CD14-positive monocyte (primary cell): ENCODE results near the gene CCNL2. TPM values are rescaled to one million over a fixed set of nuclear protein-coding genes. Genes with fewer than 3 reads are reported as not detected.
A peak's percentile ranks its signal among the peaks of the same experiment; 100 is the strongest.

ENCODE experiments used
- DNase-seq, 3 donors: peaks; one replicate each; pipeline ENCODE4 v3.0.0-alpha.2; 2011 to 2022
- H2AFZ ChIP-seq: 2 replicates; pipeline ENCODE4 v1.6.0; 2012; ENCODE audit warnings: mild to moderate bottlenecking, low read depth, low read length, inconsistent platforms; ENCODE audit not compliant: insufficient read depth, poor library complexity, severe bottlenecking
- H3K27ac ChIP-seq, 2 donors: 1 replicate in 1 of 2; 2 replicates in 1 of 2; pipeline ENCODE4 v1.5.1; 2012 to 2013; ENCODE audit warnings: low read length in 2 of 2, control low read depth in 1 of 2, inconsistent platforms in 1 of 2, low read depth in 1 of 2, mild to moderate bottlenecking in 1 of 2
- H3K27me3 ChIP-seq, 2 donors: one replicate each; pipeline versions ENCODE4 v1.6.0 to v1.6.1; 2011 to 2013; ENCODE audit warnings: low read length in 2 of 2; ENCODE audit not compliant: control insufficient read depth in 2 of 2, insufficient read depth in 2 of 2
- H3K36me3 ChIP-seq, 2 donors: replicated peaks in 1 of 2; 1 replicate in 1 of 2; 2 replicates in 1 of 2; pipeline versions ENCODE4 v1.5.1 to v1.6.1; 2012 to 2013; ENCODE audit warnings: low read length in 2 of 2, control low read depth in 1 of 2, inconsistent platforms in 1 of 2, mild to moderate bottlenecking in 1 of 2; ENCODE audit not compliant: insufficient read depth in 2 of 2, control insufficient read depth in 1 of 2
- H3K4me1 ChIP-seq, 2 donors: 1 replicate in 1 of 2; 2 replicates in 1 of 2; pipeline versions ENCODE4 v1.5.1 to v1.6.1; 2012 to 2013; ENCODE audit warnings: low read length in 2 of 2, control low read depth in 1 of 2, inconsistent platforms in 1 of 2, mild to moderate bottlenecking in 1 of 2, moderate library complexity in 1 of 2; ENCODE audit not compliant: insufficient read depth in 2 of 2, control insufficient read depth in 1 of 2
- H3K4me2 ChIP-seq: replicated peaks from 2 replicates; pipeline ENCODE3; 2012; ENCODE audit warnings: low read length, moderate library complexity, mild to moderate bottlenecking; ENCODE audit not compliant: poor library complexity, severe bottlenecking; ENCODE audit errors: extremely low read depth
- H3K4me3 ChIP-seq, 3 experiments: fragments of 200-600 bp in 1 of 3; sonication (generic) in 1 of 3; replicated peaks in 1 of 3; 1 replicate in 2 of 3; 2 replicates in 1 of 3; pipeline ENCODE4 v1.5.1; 2011 to 2013; ENCODE audit warnings: low read length in 3 of 3, mild to moderate bottlenecking in 3 of 3, control low read depth in 2 of 3, low read depth in 2 of 3, inconsistent platforms in 1 of 3, moderate library complexity in 1 of 3
- H3K79me2 ChIP-seq: 2 replicates; pipeline ENCODE4 v1.6.0; 2012; ENCODE audit warnings: mild to moderate bottlenecking, control low read depth, inconsistent platforms, low read length, moderate library complexity; ENCODE audit not compliant: insufficient read depth
- H3K9ac ChIP-seq: 2 replicates; pipeline ENCODE4 v1.6.0; 2017; ENCODE audit warnings: low read length, mild to moderate bottlenecking; ENCODE audit not compliant: insufficient read depth, poor library complexity, severe bottlenecking
- H3K9me3 ChIP-seq, 2 donors: replicated peaks in 1 of 2; 1 replicate in 1 of 2; 2 replicates in 1 of 2; pipeline versions ENCODE4 v1.5.1 to v1.6.1; 2012 to 2013; ENCODE audit warnings: low read length in 2 of 2, control low read depth in 1 of 2; ENCODE audit not compliant: control insufficient read depth in 1 of 2, insufficient read depth in 1 of 2
- H4K20me1 ChIP-seq: 2 replicates; pipeline ENCODE4 v1.6.0; 2012; ENCODE audit warnings: mild to moderate bottlenecking, low read length, control low read depth, moderate library complexity; ENCODE audit not compliant: insufficient read depth
- H3K27ac Mint-ChIP-seq, 7 donors: one replicate each; pipeline ENCODE4 v1.8.0; 2020; ENCODE audit warnings: mild to moderate bottlenecking in 7 of 7, mixed read lengths in 7 of 7, moderate library complexity in 6 of 7, inconsistent platforms in 2 of 7
- H3K27me3 Mint-ChIP-seq, 3 donors: one replicate each; pipeline ENCODE4 v1.8.0; 2021 to 2022; ENCODE audit warnings: low read depth in 3 of 3, mild to moderate bottlenecking in 3 of 3, mixed read lengths in 3 of 3, moderate library complexity in 3 of 3, inconsistent platforms in 1 of 3
- H3K36me3 Mint-ChIP-seq, 2 donors: one replicate each; pipeline ENCODE4 v1.8.0; 2020; ENCODE audit warnings: mixed read lengths in 2 of 2, inconsistent platforms in 1 of 2, mild to moderate bottlenecking in 1 of 2
- H3K4me1 Mint-ChIP-seq: one replicate; pipeline ENCODE4 v1.8.0; 2020; ENCODE audit warnings: mild to moderate bottlenecking, mixed read lengths
- H3K4me3 Mint-ChIP-seq, 2 donors: one replicate each; pipeline ENCODE4 v1.8.0; 2020; ENCODE audit warnings: mild to moderate bottlenecking in 2 of 2, mixed read lengths in 2 of 2, moderate library complexity in 1 of 2
- H3K9me3 Mint-ChIP-seq, 7 donors: one replicate each; pipeline ENCODE4 v1.8.0; 2020 to 2022; ENCODE audit warnings: mixed read lengths in 7 of 7, mild to moderate bottlenecking in 6 of 7, moderate library complexity in 6 of 7, inconsistent platforms in 2 of 7
- CTCF ChIP-seq: fragments of 200-600 bp; IDR thresholded peaks from one replicate; pipeline ENCODE4 v1.8.0; 2022; ENCODE audit warnings: antibody characterized with exemption, mild to moderate bottlenecking
- WGBS: methylation state at CpG from one replicate; pipeline ENCODE4 v1.1.5; 2013; ENCODE audit warnings: missing lambda C conversion rate; ENCODE audit not compliant: insufficient coverage; 5-methylcytosine and 5-hydroxymethylcytosine counted together
- intact Hi-C, 2 donors: fragments of 100-400 bp; cut with micrococcal nuclease; formaldehyde crosslinking; loops; one replicate each; pipeline versions ENCODE4 v1.15.0 to v1.15.1; 2023
- polyA plus RNA-seq, 3 donors: library from polyadenylated mRNA; depleted of rRNA in 1 of 3; unstranded in 2 of 3; stranded (reverse) in 1 of 3; fragments of 300-500 nt in 2 of 3; fragments of >200 nt in 1 of 3; fragmentation: Illumina TruSeq in 2 of 3; gene quantifications; 1 replicate in 2 of 3; 2 replicates in 1 of 3; pipeline ENCODE4 v1.2.3, GENCODE V29; 2012 to 2021

The CCNL2 gene
- polyA plus RNA-seq, 3 donors, result 8.6 to 178 (median 10.4) TPM

- H3K4me3 Mint-ChIP-seq, result no peak overlapping the region
- no peak for TF ChIP-seq CTCF
- H3K4me1 ChIP-seq, result peaks cover 16 to 21% of the 10 kb centered on the region in 2 donors
- no peak overlapping the region for H2AFZ ChIP-seq
- peaks cover 65 to 72% of the 10 kb centered on the region in 2 donors for H3K36me3 ChIP-seq
- H3K27me3 Mint-ChIP-seq, result no peaks in the 10 kb centered on the region
- H3K27ac ChIP-seq, result no peak overlapping the region
- H3K4me2 ChIP-seq, result no peak overlapping the region
- no peak overlapping the region for H3K4me3 ChIP-seq
- H3K79me2 ChIP-seq, result peaks cover 65% of the 10 kb centered on the region
- intact Hi-C loops, result no loop called here
- 93% methylated on average over 9 of the region's 11 CpGs for WGBS
- peaks cover 56 to 75% of the 10 kb centered on the region in 2 donors for H3K36me3 Mint-ChIP-seq
- H3K4me1 Mint-ChIP-seq, result peaks cover 20% of the 10 kb centered on the region
- no peaks in the 10 kb centered on the region for H3K9me3 ChIP-seq
- no peaks in the 10 kb centered on the region for H3K27me3 ChIP-seq
- peaks cover 54% of the 10 kb centered on the region for H4K20me1 ChIP-seq
- no peak overlapping the region for H3K9ac ChIP-seq
- H3K27ac Mint-ChIP-seq, result peak overlapping the region in 3 of 7 donors; percentile 6 to 23 (median 17)
- no peak for DNase-seq
- H3K9me3 Mint-ChIP-seq, result peaks cover 0 to 3% (median under 1%) of the 10 kb centered on the region in 7 donors
Measured at GRCh38 chr1:1395166-1395565, 4.0 kb downstream of the CCNL2 start.

- intact Hi-C loops, result no loop called here
- Histone ChIP-seq H3K27ac (no peak overlapping the region), H3K36me3 (peaks cover 76 to 82% of the 10 kb centered on the region in 2 donors), H3K9ac (no peak overlapping the region), H3K79me2 (peaks cover 57% of the 10 kb centered on the region), H2AFZ (no peak overlapping the region), H3K4me2 (no peak overlapping the region), H3K4me1 (peaks cover 10 to 21% of the 10 kb centered on the region in 2 donors), H4K20me1 (peaks cover 51% of the 10 kb centered on the region), H3K9me3 (no peaks in the 10 kb centered on the region), H3K27me3 (no peaks in the 10 kb centered on the region), H3K4me3 (no peak overlapping the region)
- DNase-seq, result no peak
- Mint-ChIP-seq H3K4me3 (no peak overlapping the region), H3K27me3 (no peaks in the 10 kb centered on the region), H3K27ac (peak overlapping the region in 1 of 7 donors; percentile 46), H3K9me3 (peaks cover 0 to 7% (median 5%) of the 10 kb centered on the region in 7 donors), H3K4me1 (peaks cover 19% of the 10 kb centered on the region), H3K36me3 (peaks cover 66 to 85% of the 10 kb centered on the region in 2 donors)
- no peak for TF ChIP-seq CTCF
- WGBS, result 100% methylated on average over 1 of the region's 7 CpGs
Measured at GRCh38 chr1:1394116-1394515, 5.0 kb downstream of the CCNL2 start.
